ENCODE measurements around the gene WDR43.

DNA sequence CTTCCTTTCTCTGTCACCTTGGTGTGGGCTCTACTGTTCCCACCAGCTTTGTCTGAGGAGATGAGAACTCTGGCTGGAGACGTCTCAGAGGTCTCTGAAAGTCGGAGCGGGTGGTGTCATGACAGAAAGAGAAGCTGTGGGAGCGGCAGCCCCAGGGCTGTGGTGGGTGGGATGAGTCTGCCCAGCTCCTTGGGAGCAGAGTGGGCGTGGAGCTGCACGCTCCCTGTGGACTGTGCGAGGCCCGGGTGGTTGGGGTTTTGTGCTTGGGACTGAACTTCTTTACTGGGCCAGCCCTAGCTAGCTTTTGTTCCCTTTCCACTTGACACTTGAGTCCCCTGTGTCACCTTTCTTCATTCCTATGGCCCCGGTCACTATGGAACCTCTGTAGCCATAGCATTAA, 97.0 kb downstream of the WDR43 start:
- TF ChIP-seq, protein P1, sequence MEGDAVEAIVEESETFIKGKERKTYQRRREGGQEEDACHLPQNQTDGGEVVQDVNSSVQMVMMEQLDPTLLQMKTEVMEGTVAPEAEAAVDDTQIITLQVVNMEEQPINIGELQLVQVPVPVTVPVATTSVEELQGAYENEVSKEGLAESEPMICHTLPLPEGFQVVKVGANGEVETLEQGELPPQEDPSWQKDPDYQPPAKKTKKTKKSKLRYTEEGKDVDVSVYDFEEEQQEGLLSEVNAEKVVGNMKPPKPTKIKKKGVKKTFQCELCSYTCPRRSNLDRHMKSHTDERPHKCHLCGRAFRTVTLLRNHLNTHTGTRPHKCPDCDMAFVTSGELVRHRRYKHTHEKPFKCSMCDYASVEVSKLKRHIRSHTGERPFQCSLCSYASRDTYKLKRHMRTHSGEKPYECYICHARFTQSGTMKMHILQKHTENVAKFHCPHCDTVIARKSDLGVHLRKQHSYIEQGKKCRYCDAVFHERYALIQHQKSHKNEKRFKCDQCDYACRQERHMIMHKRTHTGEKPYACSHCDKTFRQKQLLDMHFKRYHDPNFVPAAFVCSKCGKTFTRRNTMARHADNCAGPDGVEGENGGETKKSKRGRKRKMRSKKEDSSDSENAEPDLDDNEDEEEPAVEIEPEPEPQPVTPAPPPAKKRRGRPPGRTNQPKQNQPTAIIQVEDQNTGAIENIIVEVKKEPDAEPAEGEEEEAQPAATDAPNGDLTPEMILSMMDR (IDR thresholded peaks at IDR 0.05): no peak
- no peak for TF ChIP-seq POLR2A (IDR thresholded peaks at IDR 0.05)
